K562 treated with DMSO at 1 percent for 4 hours (cell line): ENCODE data around the gene LIPE. TPM values are rescaled to one million over a fixed set of nuclear protein-coding genes. Genes with fewer than 3 reads are reported as not detected.

Experiments
- total RNA-seq: library from RNA; unstranded; fragments of 300-600 nt; gene quantifications from 2 replicates; pipeline ENCODE4 v1.2.3, GENCODE V29; 2022; ENCODE audit not compliant: insufficient read depth

Gene LIPE
- total RNA-seq: not detected in 2 replicates

GRCh38 chr19:42427313-42427712 lies at the start of gene LIPE:
TSS of gene LIPE (minus strand) at chr19:42427388. CDS start at chr19:42427149, 239 bp downstream.

GRCh38 chr19:42442833-42443232 lies 15.6 kb upstream of the LIPE start, which contains the start of gene CXCL17:
TSS of gene CXCL17 (minus strand) at chr19:42442946. CDS start at chr19:42442832, 114 bp downstream.

GRCh38 chr19:42389899-42390298 lies 37.3 kb downstream of the LIPE start, which contains the start of gene CNFN:
TSS of gene CNFN (minus strand) at chr19:42390297. CDS start at chr19:42389037, 1,260 bp downstream.

Other genes starting within 250 kb of the LIPE start
- 49.6 and 66.4 TPM in 2 replicates for gene DEDD2, start 209.7 kb downstream of the LIPE start, total RNA-seq
- 6.2 and 6.9 TPM in 2 replicates for gene ZNF526, start 207.1 kb downstream of the LIPE start, total RNA-seq
- 75.3 and 83.6 TPM in 2 replicates for gene GSK3A, start 184.8 kb downstream of the LIPE start, total RNA-seq
- gene ERF, start 172.3 kb downstream of the LIPE start, total RNA-seq: 35.7 and 71.0 TPM in 2 replicates
- gene CIC, start 158.1 kb downstream of the LIPE start, total RNA-seq: 43.1 and 55.1 TPM in 2 replicates
- gene PRR19, start 125.3 kb downstream of the LIPE start, total RNA-seq: 1.4 TPM in 1 of 2 replicates, not detected in the other
- gene PAFAH1B3, start 124.8 kb downstream of the LIPE start, total RNA-seq: 99.3 and 130 TPM in 2 replicates
- gene TMEM145, start 114.1 kb downstream of the LIPE start, total RNA-seq: 0.79 TPM in 1 of 2 replicates, not detected in the other
- gene MEGF8, start 101.8 kb downstream of the LIPE start, total RNA-seq: 13.9 and 17.3 TPM in 2 replicates
- gene CNFN, start 37.1 kb downstream of the LIPE start, total RNA-seq: not detected in 2 replicates
- not detected in 2 replicates for gene CXCL17, start 15.6 kb upstream of the LIPE start, total RNA-seq
- 0.87 and 1.2 TPM in 2 replicates for gene CEACAM1, start 101.1 kb upstream of the LIPE start, total RNA-seq
- not detected in 2 replicates for gene CEACAM8, start 167.5 kb upstream of the LIPE start, total RNA-seq